ENCODE data around the gene SUSD6. TPM values are rescaled to one million over a fixed set of nuclear protein-coding genes. Genes with fewer than 3 reads are reported as not detected.

SUSD6 gene
- total RNA-seq, 1 experiment from 2014 or later = 3.7 TPM

DNA sequence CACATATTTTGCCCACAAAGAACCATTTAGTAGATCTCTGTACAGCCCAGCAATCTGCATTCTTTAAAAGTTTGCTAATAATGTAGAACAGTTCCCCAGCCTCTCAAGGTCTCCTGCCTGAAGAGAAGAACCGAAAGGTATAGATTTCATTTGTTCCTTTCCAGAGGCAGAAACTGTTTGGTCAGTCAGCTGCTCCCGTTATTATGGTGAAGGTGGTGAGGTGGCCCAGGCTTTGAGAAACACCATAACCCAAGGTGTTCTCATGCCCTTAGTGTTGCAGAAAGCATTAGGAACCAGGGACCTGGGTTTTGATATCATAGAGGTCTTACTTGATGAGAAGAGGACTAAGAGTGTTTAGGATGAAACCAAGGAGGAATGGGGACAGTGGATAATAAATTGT, 65.3 kb downstream of the SUSD6 start:
- peak overlapping the region in 1 of 3 experiments; percentile 35; a peak in 1 of 7 replicates for H3K27ac Mint-ChIP-seq
- H2BK120ac ChIP-seq (ENCODE audit: low read depth, low read length, poor library complexity, severe bottlenecking) = no peak overlapping the region
- no peak overlapping the region for H3K18ac ChIP-seq (ENCODE audit: insufficient read length, low read depth, low read length)
- H3K4me2 ChIP-seq (ENCODE audit: insufficient read depth, insufficient read length, low read length) = no peak overlapping the region
- H3K4ac ChIP-seq (ENCODE audit: low read depth, low read length) = no peak overlapping the region
- no peaks in the 10 kb centered on the region for H3K9me3 ChIP-seq (ENCODE audit: control insufficient read depth, low read depth, low read length)
- H2AK5ac ChIP-seq (ENCODE audit: insufficient read length, low read length) = no peak overlapping the region
- no peaks in the 10 kb centered on the region for H3K79me2 ChIP-seq (ENCODE audit: insufficient read depth, low read length)
- no peak overlapping the region for H3K9ac ChIP-seq (ENCODE audit: extremely low read depth, insufficient read length, low read length)
- no peaks in the 10 kb centered on the region for H3K27me3 ChIP-seq (ENCODE audit: insufficient read depth, low read length)
- no peak overlapping the region for H3K4me3 Mint-ChIP-seq
- no peak overlapping the region for H4K5ac ChIP-seq (ENCODE audit: insufficient read length, low read depth, low read length)
- H3K79me1 ChIP-seq (ENCODE audit: insufficient read depth, low read depth, low read length, poor library complexity, severe bottlenecking) = no peaks in the 10 kb centered on the region
- H3K27ac ChIP-seq (ENCODE audit: insufficient read length, low read depth, low read length) = no peak overlapping the region
- H3K9me3 Mint-ChIP-seq = no peaks in the 10 kb centered on the region
- DNase-seq = no peak
- no peak overlapping the region for H3K14ac ChIP-seq (ENCODE audit: insufficient read depth, low read length)
- H2BK12ac ChIP-seq (ENCODE audit: insufficient read length, low read depth, low read length) = no peak overlapping the region
- no CpG with 5 or more reads among the region's 2 CpGs for WGBS (ENCODE audit: extremely low coverage, insufficient read length, low lambda C conversion rate)
- no peak overlapping the region for H3K56ac ChIP-seq (ENCODE audit: insufficient read length, low read depth, low read length)
- H3K23me2 ChIP-seq (ENCODE audit: insufficient read length, low read depth, low read length, poor library complexity, severe bottlenecking) = no peaks in the 10 kb centered on the region
- TF ChIP-seq, protein P1, sequence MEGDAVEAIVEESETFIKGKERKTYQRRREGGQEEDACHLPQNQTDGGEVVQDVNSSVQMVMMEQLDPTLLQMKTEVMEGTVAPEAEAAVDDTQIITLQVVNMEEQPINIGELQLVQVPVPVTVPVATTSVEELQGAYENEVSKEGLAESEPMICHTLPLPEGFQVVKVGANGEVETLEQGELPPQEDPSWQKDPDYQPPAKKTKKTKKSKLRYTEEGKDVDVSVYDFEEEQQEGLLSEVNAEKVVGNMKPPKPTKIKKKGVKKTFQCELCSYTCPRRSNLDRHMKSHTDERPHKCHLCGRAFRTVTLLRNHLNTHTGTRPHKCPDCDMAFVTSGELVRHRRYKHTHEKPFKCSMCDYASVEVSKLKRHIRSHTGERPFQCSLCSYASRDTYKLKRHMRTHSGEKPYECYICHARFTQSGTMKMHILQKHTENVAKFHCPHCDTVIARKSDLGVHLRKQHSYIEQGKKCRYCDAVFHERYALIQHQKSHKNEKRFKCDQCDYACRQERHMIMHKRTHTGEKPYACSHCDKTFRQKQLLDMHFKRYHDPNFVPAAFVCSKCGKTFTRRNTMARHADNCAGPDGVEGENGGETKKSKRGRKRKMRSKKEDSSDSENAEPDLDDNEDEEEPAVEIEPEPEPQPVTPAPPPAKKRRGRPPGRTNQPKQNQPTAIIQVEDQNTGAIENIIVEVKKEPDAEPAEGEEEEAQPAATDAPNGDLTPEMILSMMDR (conservative IDR thresholded peaks at IDR 0.05) = no peak
- no peak overlapping the region for H2BK15ac ChIP-seq (ENCODE audit: low read depth, low read length)
- H3K4me1 ChIP-seq (ENCODE audit: insufficient read depth, low read length) = no peaks in the 10 kb centered on the region; the same call in 1 of the 2 replicates
- H2BK20ac ChIP-seq (ENCODE audit: low read depth, low read length, poor library complexity, severe bottlenecking) = no peak overlapping the region
- no peak overlapping the region for H2BK5ac ChIP-seq (ENCODE audit: insufficient read length, low read length)
- H3K23ac ChIP-seq (ENCODE audit: insufficient read length, low read depth, low read length) = no peak overlapping the region
- H3K36me3 Mint-ChIP-seq (ENCODE audit: insufficient read depth in 1 of 3, low read depth in 3 of 3) = no peaks in the 10 kb centered on the region
- no peaks in the 10 kb centered on the region for H3K27me3 Mint-ChIP-seq (ENCODE audit: low read depth)
- H3T11ph ChIP-seq (ENCODE audit: low read length) = no peak overlapping the region
- no peak overlapping the region for H4K8ac ChIP-seq (replicated peaks; ENCODE audit: insufficient read length, low read depth, low read length)
- H4K91ac ChIP-seq (ENCODE audit: insufficient read length, low read depth, low read length) = no peak overlapping the region
- H4K20me1 ChIP-seq (ENCODE audit: control insufficient read depth, insufficient read depth, insufficient read length) = no peaks in the 10 kb centered on the region
- no peak overlapping the region for H2AFZ ChIP-seq (ENCODE audit: low read length)
- H3K4me1 Mint-ChIP-seq = peaks cover 19 to 21% of the 10 kb centered on the region in 2 experiments
